Skin epidermis (tissue), 12 donors: ENCODE data around the gene RASGRP4.
A peak's percentile ranks its signal among the peaks of the same experiment; 100 is the strongest.
"Not testable (repeated sequence)": the region's sequence is repeated elsewhere in the genome, so short reads cannot be mapped to it uniquely, and the experiment has no call there.

Experiments
- H3K27ac ChIP-seq, 21 experiments: fragments of 200-600 bp; sonication (generic) in 11 of 21; one replicate each; pipeline ENCODE4 v1.5.0; 2020; ENCODE audit warnings: mild to moderate bottlenecking in 3 of 21, inconsistent platforms in 2 of 21, moderate library complexity in 2 of 21
- H3K4me3 ChIP-seq, 7 experiments: fragments of 200-600 bp; sonication (generic) in 2 of 7; one replicate each; pipeline ENCODE4 v1.5.0; 2020; ENCODE audit warnings: inconsistent platforms in 2 of 7, mild to moderate bottlenecking in 2 of 7, moderate library complexity in 1 of 7

RASGRP4 gene

GRCh38 chr19:38451036-38451435, 25.0 kb upstream of the RASGRP4 start:
- Histone ChIP-seq H3K27ac (no peak overlapping the region), H3K4me3 (no peak overlapping the region)

- no peak overlapping the region for H3K27ac ChIP-seq
Observed at GRCh38 chr19:38449518-38449917, 23.5 kb upstream of the RASGRP4 start.

GRCh38 chr19:38448225-38448624, 22.2 kb upstream of the RASGRP4 start:
- Histone ChIP-seq H3K4me3 (no peak overlapping the region), H3K27ac (no peak overlapping the region)

More at GRCh38 chr19:38449518-38449917, 23.5 kb upstream of the RASGRP4 start:
- no peak overlapping the region for H3K4me3 ChIP-seq

GRCh38 chr19:38445362-38445761, 19.3 kb upstream of the RASGRP4 start:
- Histone ChIP-seq H3K27ac (no peak overlapping the region), H3K4me3 (no peak overlapping the region)

DNA sequence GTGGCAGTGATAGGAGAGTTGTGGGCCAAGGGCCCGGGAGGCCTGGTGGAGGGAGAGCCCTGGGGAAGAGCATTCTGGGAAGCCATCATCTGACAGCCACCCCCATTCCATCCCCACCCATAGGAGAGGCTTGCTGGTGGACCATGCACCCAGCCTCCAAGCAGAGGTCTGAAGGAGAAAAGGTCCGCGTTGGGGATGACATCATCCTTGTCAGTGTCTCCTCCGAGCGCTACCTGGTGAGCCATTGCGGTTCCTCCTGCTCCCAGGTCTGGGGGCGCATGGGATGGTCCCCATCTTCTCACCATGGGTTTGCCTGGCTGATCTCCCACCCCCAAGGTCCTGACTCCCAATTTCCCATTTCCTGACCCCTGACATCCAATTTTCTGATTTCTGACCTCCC, 18.0 kb upstream of the RASGRP4 start:
- no peak overlapping the region for H3K4me3 ChIP-seq
- no peak overlapping the region for H3K27ac ChIP-seq

DNA sequence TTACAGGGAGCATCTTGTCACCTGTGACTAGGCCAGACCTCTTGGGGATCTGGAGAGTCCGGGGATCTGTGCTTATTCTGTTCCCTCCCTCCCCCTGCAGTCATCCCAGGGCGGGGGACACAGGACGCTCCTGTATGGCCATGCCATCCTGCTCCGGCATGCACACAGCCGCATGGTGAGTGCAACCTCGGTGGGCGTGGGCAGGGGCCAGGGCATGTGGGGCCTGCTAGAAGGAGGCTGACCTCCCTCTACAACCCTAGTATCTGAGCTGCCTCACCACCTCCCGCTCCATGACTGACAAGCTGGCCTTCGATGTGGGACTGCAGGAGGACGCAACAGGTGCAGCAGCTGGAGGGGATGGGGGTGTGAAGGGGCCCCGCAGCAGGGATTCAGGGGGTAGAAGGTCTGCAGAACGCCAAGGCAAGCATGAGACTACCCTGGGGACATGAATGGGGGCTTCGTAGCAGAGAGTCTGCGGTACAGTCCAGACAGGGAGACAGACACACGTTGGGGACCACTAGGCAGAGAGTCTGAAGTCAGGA, 17.5 kb upstream of the RASGRP4 start:
- no peak overlapping the region for H3K4me3 ChIP-seq
- H3K27ac ChIP-seq: no peak overlapping the region

DNA sequence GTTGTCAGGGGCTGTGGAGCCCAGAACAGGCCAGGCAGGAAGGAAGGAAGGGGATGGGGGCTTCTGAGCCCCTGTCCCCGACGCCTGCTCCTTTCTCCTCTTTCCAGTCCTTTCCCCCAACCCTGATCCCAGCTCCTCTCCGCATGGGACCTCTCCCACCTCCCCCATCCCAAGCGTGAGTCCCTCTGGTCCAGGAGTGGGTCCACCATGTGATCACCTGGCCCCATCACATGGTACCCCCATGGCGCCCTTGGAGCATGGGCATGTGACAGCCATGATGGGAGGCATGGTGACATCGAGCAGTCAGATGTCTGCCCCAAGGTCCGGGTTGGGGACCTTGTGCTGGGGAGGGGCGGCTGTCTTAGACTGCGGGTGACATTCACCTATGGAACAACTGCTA, 16.7 kb upstream of the RASGRP4 start:
- H3K27ac ChIP-seq: no peak overlapping the region

DNA sequence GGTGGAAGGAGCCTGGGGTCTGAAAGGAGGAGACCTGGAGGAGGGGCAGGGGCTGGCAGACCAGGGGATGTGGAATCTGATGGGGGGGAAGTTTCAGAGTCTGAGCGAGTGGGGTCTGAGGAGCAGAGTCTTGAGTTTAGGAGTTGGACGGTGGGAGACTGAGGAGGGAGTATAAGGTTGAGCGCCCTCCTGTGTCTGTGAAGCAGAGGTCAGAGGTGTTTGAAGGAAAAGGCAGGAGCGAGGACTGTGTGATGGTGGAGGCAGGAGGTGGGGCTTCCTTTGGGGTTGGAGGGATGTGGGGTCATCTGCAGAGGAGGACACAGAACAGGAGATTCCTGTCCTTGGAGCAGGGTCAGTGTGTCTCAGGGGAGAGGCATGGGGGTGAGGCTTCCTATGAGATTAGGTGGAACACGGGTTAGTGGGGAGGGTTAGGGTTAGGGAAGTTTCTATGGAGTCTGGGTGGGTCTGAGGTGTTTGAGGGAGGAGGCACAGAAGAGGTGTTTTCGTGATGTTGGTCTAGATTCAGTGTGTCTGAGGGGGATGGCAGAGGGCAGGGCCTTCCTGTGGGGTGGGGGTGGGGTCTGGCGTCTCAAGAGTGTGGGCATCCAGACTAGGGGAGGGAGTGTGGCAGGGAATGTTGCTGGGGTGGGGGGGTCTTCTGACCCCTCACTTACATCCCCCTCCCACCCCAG, 15.8 kb upstream of the RASGRP4 start:
- no peak overlapping the region for H3K27ac ChIP-seq
- no peak overlapping the region for H3K4me3 ChIP-seq

More for the DNA sequence above, 16.7 kb upstream of the RASGRP4 start:
- H3K4me3 ChIP-seq: no peak overlapping the region

DNA sequence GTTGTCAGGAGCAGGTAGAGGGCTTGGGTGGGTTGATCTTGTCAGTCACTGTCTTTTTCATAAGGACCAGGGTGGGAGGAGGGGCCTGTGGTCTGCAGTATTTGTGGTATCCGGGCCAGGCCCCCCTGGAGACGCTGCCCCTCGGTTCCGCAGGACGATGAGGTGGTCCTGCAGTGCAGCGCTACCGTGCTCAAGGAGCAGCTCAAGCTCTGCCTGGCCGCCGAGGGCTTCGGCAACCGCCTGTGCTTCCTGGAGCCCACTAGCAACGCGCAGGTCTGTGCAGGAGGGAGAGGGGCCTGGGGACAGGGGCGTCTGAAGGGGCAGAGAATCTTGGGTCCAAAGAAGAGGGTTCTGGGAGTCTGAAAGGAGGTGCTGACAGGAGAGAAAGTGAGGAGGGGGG, 14.6 kb upstream of the RASGRP4 start:
- no peak overlapping the region for H3K27ac ChIP-seq
- no peak overlapping the region for H3K4me3 ChIP-seq

DNA sequence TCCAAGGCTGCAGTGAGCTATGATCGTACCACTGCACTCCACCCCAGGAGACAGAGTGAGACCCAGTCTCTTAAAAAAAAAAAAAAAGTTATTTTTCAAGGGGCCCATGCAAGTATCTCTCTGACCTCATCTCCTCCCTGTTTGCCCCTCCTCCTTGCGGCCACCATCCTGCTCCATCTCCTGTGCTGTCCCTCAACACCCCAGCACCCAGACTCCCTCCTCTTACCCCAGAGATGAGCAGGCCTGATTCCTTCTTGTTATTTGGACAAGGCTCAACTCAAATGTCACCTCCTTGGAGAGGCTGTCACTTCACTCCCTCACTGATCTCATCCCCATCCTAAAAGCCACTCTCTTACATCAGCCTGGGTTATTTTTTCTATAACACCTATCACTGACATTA, 11.9 kb upstream of the RASGRP4 start:
- Histone ChIP-seq H3K4me3 (no peak overlapping the region), H3K27ac (no peak overlapping the region)

GRCh38 chr19:38437295-38437694, 11.3 kb upstream of the RASGRP4 start:
- Histone ChIP-seq H3K4me3 (no peak overlapping the region), H3K27ac (no peak overlapping the region)

DNA sequence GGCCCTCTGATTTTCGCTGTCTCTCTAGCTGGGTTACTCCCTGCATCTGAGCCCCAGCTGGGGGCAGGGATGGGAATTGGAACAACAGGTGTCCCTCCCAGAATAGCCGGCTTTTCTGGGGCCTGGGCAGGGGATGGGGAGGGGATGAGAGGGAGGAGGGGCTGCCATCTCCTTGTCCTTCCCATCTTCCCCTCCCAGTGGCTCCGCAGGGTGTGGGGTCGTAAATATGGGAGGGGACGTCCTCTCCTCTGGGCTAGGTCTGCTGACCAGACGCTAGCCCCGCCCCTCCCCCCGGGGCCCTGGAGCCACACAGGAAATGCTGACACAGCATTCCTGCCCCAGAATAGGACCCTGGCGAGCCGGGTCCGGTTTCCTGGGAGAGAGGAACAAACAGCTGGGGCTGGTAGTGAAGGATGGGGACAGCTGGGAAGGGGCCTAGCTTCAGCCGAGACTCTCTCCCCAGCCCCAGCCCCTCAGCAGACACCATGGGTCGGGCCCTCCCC, 8.6 kb upstream of the RASGRP4 start:
- Histone ChIP-seq H3K27ac (no peak overlapping the region), H3K4me3 (no peak overlapping the region)

DNA sequence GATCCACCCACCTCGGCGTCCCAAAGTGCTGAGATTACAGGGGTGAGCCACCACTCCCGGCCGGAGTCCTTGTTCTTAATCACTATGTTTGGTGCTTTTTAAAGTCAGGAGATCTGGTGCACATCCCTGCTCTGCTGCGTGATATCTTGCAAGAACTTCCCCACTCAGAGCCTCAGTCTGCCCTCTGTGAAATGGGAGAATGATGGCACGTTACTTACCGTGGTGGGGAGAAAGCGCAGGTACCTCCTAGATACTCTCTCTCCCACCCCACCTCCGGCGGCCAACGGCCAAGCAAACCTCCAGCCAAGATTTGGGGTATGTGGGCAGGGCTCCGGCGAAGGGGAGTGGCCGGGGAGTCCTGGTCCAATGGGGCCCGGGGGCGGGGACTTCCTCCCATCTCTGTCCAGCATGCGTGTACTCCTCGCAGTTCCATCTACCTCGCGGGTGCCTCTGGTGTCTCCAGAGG, 7.3 kb upstream of the RASGRP4 start, which contains the start of gene RYR1:
Gene RYR1, plus strand, starts transcription at position 424 of the 466 bp plus-strand sequence. CDS start 139 bp downstream, outside the sequence.
- peak within 1 kb of the TSS in 1 of 7 experiments; percentile 16 for H3K4me3 ChIP-seq
- no peak within 1 kb of the TSS for H3K27ac ChIP-seq

DNA sequence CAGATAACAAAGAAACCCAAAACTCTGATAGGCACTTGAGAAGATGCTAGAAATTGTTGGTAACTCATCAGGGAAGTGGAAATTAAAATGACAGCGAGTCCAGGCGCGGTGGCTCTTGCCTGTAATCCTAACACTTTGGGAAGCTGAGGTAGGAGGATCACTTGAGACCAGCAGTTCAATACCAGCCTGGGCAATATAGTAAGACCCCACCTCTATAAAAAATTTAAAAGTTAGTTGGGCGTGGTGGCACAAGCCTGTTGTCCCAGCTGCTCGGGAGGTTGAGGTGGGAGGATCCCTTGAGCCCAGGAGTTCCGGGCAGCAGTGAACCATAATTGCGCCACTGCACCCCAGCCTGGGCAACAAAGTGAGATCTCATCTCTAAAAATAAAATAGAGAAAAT, 4.9 kb upstream of the RASGRP4 start:
- H3K4me3 ChIP-seq: no peak overlapping the region
- no peak overlapping the region for H3K27ac ChIP-seq

DNA sequence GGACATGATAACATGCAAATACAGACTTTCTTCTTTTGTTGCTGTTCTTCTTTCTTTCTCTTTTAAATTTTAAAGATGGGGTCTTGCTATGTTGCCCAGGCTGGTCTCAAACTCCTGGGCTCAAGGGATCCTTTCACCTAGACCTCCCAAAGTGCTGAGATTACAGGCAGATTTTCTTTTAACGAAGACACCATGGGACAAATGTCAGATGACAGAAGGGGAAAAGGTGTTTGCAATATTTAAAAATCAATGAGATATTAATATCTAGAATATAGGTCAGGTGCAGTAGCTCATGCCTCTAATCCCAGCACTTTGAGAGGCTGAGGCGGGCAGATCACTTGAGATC, 3.8 kb upstream of the RASGRP4 start:
- Histone ChIP-seq H3K27ac (no peak overlapping the region), H3K4me3 (no peak overlapping the region)

- H3K4me3 ChIP-seq: no peak overlapping the region
- H3K27ac ChIP-seq: no peak overlapping the region
Observed at GRCh38 chr19:38429055-38429810, 3.2 kb upstream of the RASGRP4 start.

GRCh38 chr19:38427035-38427677, 1.1 kb upstream of the RASGRP4 start:
- H3K4me3 ChIP-seq, H3K27ac ChIP-seq: not testable (repeated sequence)

DNA sequence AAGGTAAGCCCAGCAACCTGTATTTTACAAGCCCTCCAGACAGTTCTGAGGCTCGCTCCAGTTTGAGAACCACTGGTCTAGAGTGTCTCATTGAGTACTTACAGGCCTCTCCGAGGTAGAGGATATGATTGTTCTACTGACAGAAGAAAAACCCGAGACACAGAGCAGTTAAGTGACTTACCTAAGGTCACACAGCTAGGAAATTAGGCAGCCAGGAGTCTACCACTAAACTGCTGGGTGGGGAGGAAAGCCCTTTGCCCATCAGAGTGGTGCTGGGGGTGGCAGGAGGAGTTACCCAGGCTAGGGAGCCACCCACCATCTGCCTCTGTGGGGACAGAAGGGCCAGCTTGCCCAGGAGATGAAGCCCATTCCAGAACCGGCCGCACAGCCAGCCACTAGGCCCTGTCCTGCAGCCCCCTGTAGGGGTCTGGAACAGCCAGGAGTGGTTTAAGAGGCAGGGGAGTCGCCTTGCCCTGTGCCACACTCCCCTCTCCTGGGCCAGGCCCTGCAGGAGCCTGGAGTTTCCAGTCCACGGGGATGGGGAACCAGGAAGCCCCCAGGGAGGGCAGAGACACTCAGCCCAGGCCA, 703 bp downstream of the RASGRP4 start:
- peak overlapping the region in 4 of 7 experiments; percentile 11 to 35 (median 26) for H3K4me3 ChIP-seq
- peak overlapping the region in 17 of 21 experiments; percentile 4 to 88 (median 54) for H3K27ac ChIP-seq

DNA sequence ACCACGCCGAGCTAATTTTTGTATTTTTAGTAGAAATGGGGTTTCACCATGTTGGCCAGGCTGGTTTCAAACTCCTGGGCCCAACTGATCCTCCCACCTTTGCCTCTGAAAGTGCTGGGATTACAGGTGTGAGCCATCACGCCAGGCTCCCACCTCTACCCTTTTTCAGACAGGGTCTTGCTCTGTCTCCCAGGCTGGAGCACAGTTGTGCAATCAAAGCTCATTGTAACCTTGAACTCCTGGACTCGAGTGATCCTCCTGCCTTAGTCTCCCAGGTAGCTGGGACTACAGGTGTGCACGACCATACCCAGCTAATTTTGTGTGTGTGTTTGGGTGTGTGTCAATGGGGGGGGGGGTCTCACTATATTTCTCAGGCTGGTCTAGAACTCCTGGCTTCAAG, 1.7 kb downstream of the RASGRP4 start:
- no peak overlapping the region for H3K4me3 ChIP-seq
- H3K27ac ChIP-seq: no peak overlapping the region

- Histone ChIP-seq H3K27ac (no peak overlapping the region), H3K4me3 (no peak overlapping the region)
Observed at GRCh38 chr19:38422438-38422837, 3.6 kb downstream of the RASGRP4 start.
